KMS-11 (cell line): ENCODE measurements around the gene EPHA8.

Experiments used
- H2AFZ ChIP-seq: fragments of 200-600 bp; sonication (generic); 2 replicates; pipeline ENCODE4 v1.6.1; 2016; ENCODE audit warnings: antibody characterized with exemption, mixed run types, low read depth
- H3K27ac ChIP-seq: fragments of 200-600 bp; sonication (generic); 2 replicates; pipeline ENCODE4 v1.6.1; 2016; ENCODE audit warnings: mild to moderate bottlenecking, mixed run types
- H3K27me3 ChIP-seq: fragments of 200-600 bp; sonication (generic); 2 replicates; pipeline ENCODE4 v1.6.1; 2017; ENCODE audit warnings: mild to moderate bottlenecking, low read depth, mixed run types, moderate library complexity; ENCODE audit not compliant: insufficient read depth
- H3K36me3 ChIP-seq: fragments of 200-600 bp; sonication (generic); 2 replicates; pipeline ENCODE4 v1.6.1; 2017; ENCODE audit warnings: mild to moderate bottlenecking, mixed run types; ENCODE audit not compliant: insufficient read depth
- H3K4me1 ChIP-seq: fragments of 200-600 bp; sonication (generic); 2 replicates; pipeline ENCODE4 v1.6.1; 2016; ENCODE audit warnings: mild to moderate bottlenecking, low read depth, mixed run types; ENCODE audit not compliant: poor library complexity, severe bottlenecking
- H3K4me2 ChIP-seq: fragments of 200-600 bp; sonication (generic); 2 replicates; pipeline ENCODE4 v1.7.0; 2016; ENCODE audit warnings: mild to moderate bottlenecking, mixed run types
- H3K4me3 ChIP-seq: fragments of 200-600 bp; sonication (generic); IDR thresholded peaks from 2 replicates; pipeline ENCODE4 v1.6.1; 2017; ENCODE audit warnings: low read depth, low read length, mixed read lengths; ENCODE audit not compliant: insufficient read depth
- H3K79me2 ChIP-seq: fragments of 200-600 bp; sonication (generic); 2 replicates; pipeline ENCODE4 v1.6.1; 2016; ENCODE audit warnings: low read depth, mixed run types; ENCODE audit not compliant: insufficient read depth
- H3K9ac ChIP-seq: fragments of 200-600 bp; sonication (generic); 2 replicates; pipeline ENCODE4 v1.6.1; 2016; ENCODE audit warnings: mild to moderate bottlenecking, mixed run types
- H4K20me1 ChIP-seq: fragments of 200-600 bp; sonication (generic); 2 replicates; pipeline ENCODE4 v1.6.1; 2016; ENCODE audit warnings: mild to moderate bottlenecking, mixed run types; ENCODE audit not compliant: insufficient read depth
- CTCF ChIP-seq: fragments of 200-600 bp; sonication (generic); conservative IDR thresholded peaks from 2 replicates; pipeline ENCODE4 v1.6.1; 2017; ENCODE audit warnings: low read depth, mild to moderate bottlenecking, antibody characterized with exemption, low read length, moderate library complexity, mixed read lengths

EPHA8 gene

GRCh38 chr1:22633697-22634463, 70.6 kb downstream of the EPHA8 start:
- Histone ChIP-seq H3K4me1 (no peaks in the 10 kb centered on the region), H3K9ac (no peak overlapping the region), H3K27ac (no peak overlapping the region)

GRCh38 chr1:22635436-22635835, 72.1 kb downstream of the EPHA8 start:
- no peaks in the 10 kb centered on the region for H3K79me2 ChIP-seq
- H3K36me3 ChIP-seq, result no peaks in the 10 kb centered on the region
- H3K4me3 ChIP-seq, result no peak overlapping the region
- H3K27ac ChIP-seq, result no peak overlapping the region
- no peak overlapping the region for H2AFZ ChIP-seq
- no peaks in the 10 kb centered on the region for H4K20me1 ChIP-seq
- no peak overlapping the region for H3K9ac ChIP-seq
- H3K27me3 ChIP-seq, result peaks cover 43% of the 10 kb centered on the region
- no peaks in the 10 kb centered on the region for H3K4me1 ChIP-seq
- no peak for TF ChIP-seq CTCF
- H3K4me2 ChIP-seq, result no peak overlapping the region

More at GRCh38 chr1:22633697-22634463, 70.6 kb downstream of the EPHA8 start:
- no peaks in the 10 kb centered on the region for H3K79me2 ChIP-seq
- no peak overlapping the region for H3K4me3 ChIP-seq
- H3K4me2 ChIP-seq, result no peak overlapping the region
- no peaks in the 10 kb centered on the region for H3K36me3 ChIP-seq
- no peaks in the 10 kb centered on the region for H4K20me1 ChIP-seq
- TF ChIP-seq CTCF, result no peak
- no peak overlapping the region for H2AFZ ChIP-seq
- H3K27me3 ChIP-seq, result peaks cover 54% of the 10 kb centered on the region

- no peak within 1 kb of the TSS for H3K9ac ChIP-seq
- H3K27me3 ChIP-seq, result peaks cover 34% of the 10 kb centered on the region
- no peak within 1 kb of the TSS for H2AFZ ChIP-seq
- TF ChIP-seq CTCF, result no peak
- H3K36me3 ChIP-seq, result no peaks in the 10 kb centered on the region
- no peak within 1 kb of the TSS for H3K4me3 ChIP-seq
- H3K79me2 ChIP-seq, result no peaks in the 10 kb centered on the region
- no peak within 1 kb of the TSS for H3K4me2 ChIP-seq
- no peaks in the 10 kb centered on the region for H4K20me1 ChIP-seq
- H3K27ac ChIP-seq, result no peak within 1 kb of the TSS
- H3K4me1 ChIP-seq, result no peaks in the 10 kb centered on the region
Measured at GRCh38 chr1:22636353-22636752, 73.1 kb downstream of the EPHA8 start, which contains the start of gene C1QA. TSS of gene C1QA (plus strand) at chr1:22636628. CDS start at chr1:22637617, 989 bp downstream.

- Histone ChIP-seq H3K79me2 (no peaks in the 10 kb centered on the region), H3K4me1 (no peaks in the 10 kb centered on the region), H3K27me3 (peaks cover 28% of the 10 kb centered on the region; the same call in 1 of the 2 replicates), H3K9ac (no peak overlapping the region), H3K27ac (no peak overlapping the region), H2AFZ (no peak overlapping the region), H3K4me2 (no peak overlapping the region), H3K4me3 (no peak overlapping the region), H3K36me3 (no peaks in the 10 kb centered on the region), H4K20me1 (no peaks in the 10 kb centered on the region)
- TF ChIP-seq CTCF, result no peak
Measured at GRCh38 chr1:22636927-22637326, 73.6 kb downstream of the EPHA8 start.
